GM03348 (cell line): ENCODE results near the gene ZNF417.
"Not testable (repeated sequence)": the region's sequence is repeated elsewhere in the genome, so short reads cannot be mapped to it uniquely, and the experiment has no call there.

ENCODE experiments used
- DNase-seq: peaks from one replicate; pipeline ENCODE4 v3.0.0; 2012; ENCODE audit warnings: low spot score

ZNF417 gene

GRCh38 chr19:57887195-57887941 lies 29.0 kb downstream of the ZNF417 start:
- no peak for DNase-seq

DNA sequence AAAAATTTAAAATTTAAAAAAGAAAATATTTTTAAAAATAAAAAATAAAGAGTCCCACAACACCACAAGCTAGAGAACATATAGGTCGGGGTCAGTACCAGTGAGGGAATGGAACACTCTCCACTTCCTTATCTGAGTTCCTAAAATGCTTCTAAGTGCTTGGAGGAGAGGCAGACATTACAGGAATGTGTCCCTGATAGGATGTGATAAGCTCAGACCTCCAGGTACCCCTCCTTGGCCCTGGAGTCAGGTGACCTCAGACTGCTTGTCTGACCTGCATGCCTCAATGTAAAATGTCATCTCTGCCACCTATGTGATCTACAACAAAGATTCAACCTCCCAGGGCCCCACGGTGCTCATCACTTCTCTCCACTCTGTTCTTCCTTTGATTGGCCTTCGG lies 30.3 kb downstream of the ZNF417 start:
- DNase-seq, result no peak

GRCh38 chr19:57873883-57874799 lies 42.3 kb downstream of the ZNF417 start:
- not testable (repeated sequence) for DNase-seq

- no peak for DNase-seq
Observed at GRCh38 chr19:57872450-57872849, 43.9 kb downstream of the ZNF417 start.

DNA sequence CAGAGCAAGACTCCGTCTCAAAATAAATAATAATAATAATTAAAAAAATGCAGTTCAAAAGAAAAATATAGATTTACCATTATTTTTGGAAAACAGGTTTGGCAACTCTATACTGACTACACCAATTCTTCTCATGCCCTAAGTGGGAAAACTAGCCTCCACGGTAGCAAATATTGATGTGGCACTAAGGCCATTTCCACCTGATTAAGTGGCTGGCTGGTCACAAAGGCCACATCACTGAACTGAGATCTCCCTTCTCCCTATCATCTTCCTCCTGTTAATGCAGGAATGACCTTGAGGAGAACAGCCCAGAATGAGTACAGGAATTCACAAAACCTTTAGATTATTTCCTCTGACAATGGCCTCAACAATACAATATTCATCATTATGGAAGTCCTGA lies 46.2 kb downstream of the ZNF417 start:
- no peak for DNase-seq

- not testable (repeated sequence) for DNase-seq
Observed at GRCh38 chr19:57869655-57870054, 46.7 kb downstream of the ZNF417 start.

DNA sequence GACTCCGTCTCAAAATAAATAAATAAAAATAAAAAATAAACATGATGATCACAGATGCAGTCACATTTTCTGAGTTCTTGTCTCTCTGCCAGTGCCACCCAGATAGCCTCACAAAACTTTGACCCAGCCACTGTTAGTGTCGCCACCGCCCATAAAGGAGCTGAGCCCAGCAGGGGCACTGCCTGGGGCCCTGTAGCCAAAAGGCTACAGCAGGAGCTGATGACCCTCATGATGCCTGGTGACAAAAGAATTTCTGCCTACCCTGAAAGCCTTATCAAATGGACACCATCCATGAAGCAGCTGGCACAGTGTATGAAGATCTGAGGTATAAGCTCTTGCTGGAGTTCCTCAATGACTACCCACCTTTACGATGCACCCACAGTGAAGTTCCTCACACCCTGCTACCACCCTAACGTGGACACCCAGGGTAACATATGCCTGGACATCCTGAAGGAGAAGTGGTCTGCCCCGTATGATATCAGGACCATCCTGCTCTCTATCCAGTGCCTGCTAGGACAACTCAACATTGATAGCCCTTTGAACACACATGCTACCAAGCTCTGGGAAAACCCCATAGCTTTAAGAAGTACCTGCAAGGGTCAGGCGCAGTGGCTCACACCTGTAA lies 48.4 kb downstream of the ZNF417 start:
- DNase-seq, result no peak
